ENCODE data around the gene ST3GAL3. TPM values are rescaled to one million over a fixed set of nuclear protein-coding genes. Genes with fewer than 3 reads are reported as not detected.

The ST3GAL3 gene
- total RNA-seq, 1 experiment from 2014 or later = 8.6 TPM

- ATAC-seq (no peak), DNase-seq (ENCODE audit: low spot score) (no peak)
- ChIA-PET POLR2A (interaction anchor here (0.6 to 1.6 kb wide), 5 partner anchors 17 to 229 kb away, joined by 3 to 5 read pairs (median 3); no protein-coding TSS in a partner anchor), CTCF (interaction anchor here (1.2 to 3.9 kb wide), 7 partner anchors 53 to 342 kb away, joined by 3 to 51 read pairs (median 5); no protein-coding TSS in a partner anchor)
- Mint-ChIP-seq H3K4me3 (peak overlapping the region; percentile 83), H3K27ac (peak overlapping the region; percentile 78), H3K27me3 (ENCODE audit: low read depth) (no peaks in the 10 kb centered on the region), H3K9me3 (no peaks in the 10 kb centered on the region), H3K4me1 (peaks cover 17% of the 10 kb centered on the region), H3K36me3 (peaks cover 36% of the 10 kb centered on the region)
- TF ChIP-seq FOXP1 (CRISPR knock-in tag; IDR thresholded peaks at IDR 0.05; ENCODE audit: borderline replicate concordance) = no peak
- no peak for TF ChIP-seq HMGA2 (CRISPR knock-in tag; IDR thresholded peaks at IDR 0.05)
- TF ChIP-seq ZBTB43 (CRISPR knock-in tag; IDR thresholded peaks at IDR 0.05) = no peak
- TF ChIP-seq RELA (CRISPR knock-in tag; IDR thresholded peaks at IDR 0.05; ENCODE audit: borderline replicate concordance) = no peak
- TF ChIP-seq IRF2 (CRISPR knock-in tag; IDR thresholded peaks at IDR 0.05; ENCODE audit: borderline replicate concordance, low read depth) = no peak
- TF ChIP-seq ZNF671 (CRISPR knock-in tag; IDR thresholded peaks at IDR 0.05) = no peak
- TF ChIP-seq GRHL2 (CRISPR knock-in tag; IDR thresholded peaks at IDR 0.05; ENCODE audit: insufficient replicate concordance, severe bottlenecking) = no peak
- TF ChIP-seq ZNF532 (CRISPR knock-in tag; IDR thresholded peaks at IDR 0.05; ENCODE audit: borderline replicate concordance) = no peak
- no peak for TF ChIP-seq AFF4 (CRISPR knock-in tag; IDR thresholded peaks at IDR 0.05; ENCODE audit: borderline replicate concordance)
- TF ChIP-seq HMGXB4 (CRISPR knock-in tag; IDR thresholded peaks at IDR 0.05) = no peak
- TF ChIP-seq ETV6 (CRISPR knock-in tag; IDR thresholded peaks at IDR 0.05) = no peak
- TF ChIP-seq MLX (CRISPR knock-in tag; IDR thresholded peaks at IDR 0.05) = no peak
- TF ChIP-seq SMAD3 (CRISPR knock-in tag; IDR thresholded peaks at IDR 0.05; ENCODE audit: borderline replicate concordance) = no peak
- no peak for TF ChIP-seq NFE2L1 (CRISPR knock-in tag; IDR thresholded peaks at IDR 0.05)
- TF ChIP-seq ERG (CRISPR knock-in tag; IDR thresholded peaks at IDR 0.05) = no peak
- no peak for TF ChIP-seq SOX15 (CRISPR knock-in tag; IDR thresholded peaks at IDR 0.05)
- TF ChIP-seq ZNF219 (CRISPR knock-in tag; IDR thresholded peaks at IDR 0.05; ENCODE audit: borderline replicate concordance) = no peak
These were observed 1.2 kb upstream of the ST3GAL3 start for GRCh38 chr1:43705982-43706597.

All from WTC11 (cell line).